GM12878 (cell line): ENCODE results near the gene BTNL2. TPM values are rescaled to one million over a fixed set of nuclear protein-coding genes. Genes with fewer than 3 reads are reported as not detected.

ENCODE experiments used
- ATAC-seq: fragments of 200-7000 bp; cut with Tn5 transposase; 3 replicates; pipeline ENCODE4 v1.9.1; 2020; ENCODE audit warnings: mild to moderate bottlenecking, moderate library complexity
- BruUV-seq: library from RNA; stranded (reverse); fragments of 400-500 nt; replicated peaks from 2 replicates; lab custom pipeline; 2021; lab: Mats Ljungman, UMichigan
- CTCF ChIA-PET: fragments of 300-600 bp; sonication (Branson Sonifier 250); formaldehyde crosslinking; extraction: SDS; loops from one replicate; lab custom pipeline; 2021; ENCODE audit warnings: inconsistent platforms; lab: Yijun Ruan, JAX
- POLR2A ChIA-PET: fragments of 350-600 bp; formaldehyde crosslinking; extraction: SDS; loops from one replicate; lab custom pipeline; 2021; ENCODE audit warnings: inconsistent platforms; lab: Charles Lee
- RAD21 ChIA-PET: fragments of 300-600 bp; sonication (Branson Sonifier 250); formaldehyde crosslinking; loops from one replicate; lab custom pipeline; 2023; ENCODE audit warnings: antibody characterized with exemption; ENCODE audit not compliant: unreplicated experiment; lab: Charles Lee
- SMC1A ChIA-PET: fragments of 300-600 bp; sonication (Branson Sonifier 250); formaldehyde crosslinking; loops from one replicate; lab custom pipeline; 2023; ENCODE audit not compliant: unreplicated experiment, uncharacterized antibody; lab: Charles Lee
- DNase-seq: peaks from one replicate; pipeline ENCODE4 v3.0.0-alpha.2; 2011; ENCODE audit warnings: low read depth, low spot score
- FAIRE-seq: peaks from 3 replicates; lab custom pipeline; 2011; peaks lifted over from hg19 to GRCh38; lab: Jason Lieb, UNC
- H2AFZ ChIP-seq: 2 replicates; pipeline ENCODE4 v1.6.0; 2011; ENCODE audit warnings: low read depth, low read length, control low read depth; ENCODE audit not compliant: control insufficient read depth
- H3K27ac ChIP-seq: 2 replicates; pipeline ENCODE4 v1.5.1; 2011; ENCODE audit warnings: control low read depth; ENCODE audit not compliant: control insufficient read depth, insufficient read depth
- H3K27me3 ChIP-seq, 2 experiments: replicated peaks in 1 of 2; 2 replicates each; pipeline versions ENCODE4 v1.6.0 to v1.6.1; 2011; ENCODE audit warnings: low read length in 1 of 2; ENCODE audit not compliant: control insufficient read depth in 2 of 2, insufficient read depth in 2 of 2
- H3K36me3 ChIP-seq, 2 experiments: 2 replicates each; pipeline ENCODE4 v1.5.1; 2011; ENCODE audit warnings: low read length in 1 of 2; ENCODE audit not compliant: control insufficient read depth in 2 of 2, insufficient read depth in 2 of 2
- H3K4me1 ChIP-seq: 2 replicates; pipeline ENCODE4 v1.6.1; 2011; ENCODE audit warnings: mild to moderate bottlenecking, low read length, moderate library complexity, mixed read lengths; ENCODE audit not compliant: control insufficient read depth, insufficient read depth
- H3K4me2 ChIP-seq: 2 replicates; pipeline ENCODE4 v1.6.0; 2011; ENCODE audit warnings: control low read depth; ENCODE audit not compliant: control insufficient read depth, insufficient read depth
- H3K4me3 ChIP-seq: fragments of 200-600 bp; sonication (generic); 2 replicates; pipeline ENCODE4 v1.5.1; 2016
- H3K79me2 ChIP-seq: 2 replicates; pipeline ENCODE4 v1.6.0; 2011; ENCODE audit warnings: low read length; ENCODE audit not compliant: control insufficient read depth, insufficient read depth
- H3K9ac ChIP-seq: 2 replicates; pipeline ENCODE4 v1.8.0; 2011; ENCODE audit warnings: low read length, control low read depth, mixed read lengths; ENCODE audit not compliant: control insufficient read depth, insufficient read depth
- H3K9me3 ChIP-seq: replicated peaks from 3 replicates; pipeline ENCODE4 v1.5.1; 2011; ENCODE audit warnings: mild to moderate bottlenecking, low read length; ENCODE audit not compliant: control insufficient read depth, insufficient read depth
- H4K20me1 ChIP-seq: 2 replicates; pipeline ENCODE4 v1.6.0; 2011; ENCODE audit not compliant: control insufficient read depth, insufficient read depth
- IRF5 ChIP-seq: fragments of 450-650 bp; IDR thresholded peaks from 2 replicates; pipeline ENCODE4 v1.6.1; 2017; ENCODE audit warnings: borderline replicate concordance
- YY1 ChIP-seq: IDR thresholded peaks from 2 replicates; pipeline ENCODE4 v1.6.1; 2011; ENCODE audit warnings: low read depth, mild to moderate bottlenecking, low read length
- WGBS: methylation state at CpG from one replicate; pipeline ENCODE4 v1.1.6; 2016; ENCODE audit warnings: low lambda C conversion rate; ENCODE audit not compliant: insufficient replicate concordance, insufficient coverage; ENCODE audit errors: missing lambda C conversion rate; 5-methylcytosine and 5-hydroxymethylcytosine counted together
- in situ Hi-C: fragments of 300-500 bp; cut with MboI; formaldehyde crosslinking; loops from 9 replicates; pipeline ENCODE4 v1.14.3; 2018; ENCODE audit warnings: mixed read lengths
- intact Hi-C: fragments of 100-400 bp; cut with micrococcal nuclease; formaldehyde crosslinking; loops from one replicate; pipeline ENCODE4 v1.14.2; 2022; ENCODE audit not compliant: unreplicated experiment
- polyA plus RNA-seq, 11 experiments: library from polyadenylated mRNA; depleted of rRNA in 4 of 11; unstranded in 6 of 11; stranded (reverse) in 5 of 11; fragments of >200 nt; fragmentation: Nextera tagmentation in 4 of 11; fragmentation: Illumina TruSeq in 1 of 11; extraction: Ambion mirVana in 4 of 11; extraction: Trizol in 1 of 11; gene quantifications; 1 replicate in 1 of 11; 2 replicates in 10 of 11; pipeline versions ENCODE4 v1.2.1 to v1.2.3, GENCODE V29; 2011 to 2016; ENCODE audit warnings: inconsistent platforms in 2 of 11, missing spikeins in 2 of 11, low read depth in 1 of 11
- total RNA-seq, 4 experiments: library from RNA; depleted of rRNA in 3 of 4; stranded (reverse); fragments of >200 nt in 3 of 4; fragmentation: Illumina TruSeq in 1 of 4; extraction: Trizol in 1 of 4; gene quantifications; 2 replicates each; pipeline versions ENCODE4 v1.2.1 to v1.2.3, GENCODE V29; 2013 to 2021
- TF ChIP-seq, protein P1 (sequence below): fragments of 450-650 bp; IDR thresholded peaks from 2 replicates; pipeline ENCODE4 v1.6.1; 2017; ENCODE audit warnings: mild to moderate bottlenecking, moderate library complexity
- TF ChIP-seq, protein P2 (sequence below): IDR thresholded peaks from 2 replicates; pipeline ENCODE4 v1.6.1; 2012; ENCODE audit warnings: low read depth, low read length, improper control_type of control experiment
- TF ChIP-seq, protein P3 (sequence below): IDR thresholded peaks from 2 replicates; pipeline ENCODE4 v1.6.1; 2011; ENCODE audit warnings: low read depth, mild to moderate bottlenecking, low read length, moderate library complexity, borderline replicate concordance; ENCODE audit errors: extremely low read depth

BTNL2 gene
- total and polyA plus RNA-seq, 10 of the 15 experiments (the other 5 are each of a cell fraction or from before 2014, with no cell fraction given), result 0.11 to 0.29 (median 0.26) TPM; not detected in 5

DNA sequence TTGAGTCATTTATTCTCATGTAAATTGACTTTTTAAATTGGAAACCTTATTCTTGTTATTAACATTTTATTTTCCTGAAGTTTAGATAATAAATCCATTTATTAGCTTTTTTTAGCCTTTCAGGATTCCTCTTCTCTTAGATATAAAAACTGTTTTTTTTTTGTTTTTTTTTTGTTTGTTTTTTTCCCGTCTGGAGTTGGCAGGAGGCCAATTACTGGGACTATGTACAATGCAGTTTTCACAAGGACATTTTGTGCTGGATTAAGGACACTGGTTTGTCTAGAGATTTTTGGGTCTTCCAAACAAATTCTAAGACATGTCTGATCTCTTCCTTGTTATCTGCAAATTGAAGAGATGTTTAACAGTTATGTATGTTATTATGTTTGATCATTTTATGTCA is 1.3 kb downstream of the BTNL2 start:
- ChIA-PET CTCF (interaction anchor here (0.8 to 1.9 kb wide), 8 partner anchors 9 to 382 kb away, joined by 3 to 9 read pairs (median 6); no protein-coding TSS in a partner anchor), SMC1A (interaction anchor here (0.6 to 5.7 kb wide), 13 partner anchors 9 to 393 kb away, joined by 3 to 32 read pairs (median 3); no protein-coding TSS in a partner anchor), RAD21 (interaction anchor here (0.6 to 1.6 kb wide), 4 partner anchors 152 to 386 kb away, joined by 3 to 4 read pairs (median 3); no protein-coding TSS in a partner anchor), POLR2A (no interaction called here)
- H3K4me1 ChIP-seq, result no peaks in the 10 kb centered on the region
- no TSS peak for BruUV-seq
- no peak overlapping the region for H2AFZ ChIP-seq
- TF ChIP-seq, protein P1, sequence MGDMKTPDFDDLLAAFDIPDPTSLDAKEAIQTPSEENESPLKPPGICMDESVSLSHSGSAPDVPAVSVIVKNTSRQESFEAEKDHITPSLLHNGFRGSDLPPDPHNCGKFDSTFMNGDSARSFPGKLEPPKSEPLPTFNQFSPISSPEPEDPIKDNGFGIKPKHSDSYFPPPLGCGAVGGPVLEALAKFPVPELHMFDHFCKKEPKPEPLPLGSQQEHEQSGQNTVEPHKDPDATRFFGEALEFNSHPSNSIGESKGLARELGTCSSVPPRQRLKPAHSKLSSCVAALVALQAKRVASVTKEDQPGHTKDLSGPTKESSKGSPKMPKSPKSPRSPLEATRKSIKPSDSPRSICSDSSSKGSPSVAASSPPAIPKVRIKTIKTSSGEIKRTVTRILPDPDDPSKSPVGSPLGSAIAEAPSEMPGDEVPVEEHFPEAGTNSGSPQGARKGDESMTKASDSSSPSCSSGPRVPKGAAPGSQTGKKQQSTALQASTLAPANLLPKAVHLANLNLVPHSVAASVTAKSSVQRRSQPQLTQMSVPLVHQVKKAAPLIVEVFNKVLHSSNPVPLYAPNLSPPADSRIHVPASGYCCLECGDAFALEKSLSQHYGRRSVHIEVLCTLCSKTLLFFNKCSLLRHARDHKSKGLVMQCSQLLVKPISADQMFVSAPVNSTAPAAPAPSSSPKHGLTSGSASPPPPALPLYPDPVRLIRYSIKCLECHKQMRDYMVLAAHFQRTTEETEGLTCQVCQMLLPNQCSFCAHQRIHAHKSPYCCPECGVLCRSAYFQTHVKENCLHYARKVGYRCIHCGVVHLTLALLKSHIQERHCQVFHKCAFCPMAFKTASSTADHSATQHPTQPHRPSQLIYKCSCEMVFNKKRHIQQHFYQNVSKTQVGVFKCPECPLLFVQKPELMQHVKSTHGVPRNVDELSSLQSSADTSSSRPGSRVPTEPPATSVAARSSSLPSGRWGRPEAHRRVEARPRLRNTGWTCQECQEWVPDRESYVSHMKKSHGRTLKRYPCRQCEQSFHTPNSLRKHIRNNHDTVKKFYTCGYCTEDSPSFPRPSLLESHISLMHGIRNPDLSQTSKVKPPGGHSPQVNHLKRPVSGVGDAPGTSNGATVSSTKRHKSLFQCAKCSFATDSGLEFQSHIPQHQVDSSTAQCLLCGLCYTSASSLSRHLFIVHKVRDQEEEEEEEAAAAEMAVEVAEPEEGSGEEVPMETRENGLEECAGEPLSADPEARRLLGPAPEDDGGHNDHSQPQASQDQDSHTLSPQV, result no peak
- TF ChIP-seq, protein P2, sequence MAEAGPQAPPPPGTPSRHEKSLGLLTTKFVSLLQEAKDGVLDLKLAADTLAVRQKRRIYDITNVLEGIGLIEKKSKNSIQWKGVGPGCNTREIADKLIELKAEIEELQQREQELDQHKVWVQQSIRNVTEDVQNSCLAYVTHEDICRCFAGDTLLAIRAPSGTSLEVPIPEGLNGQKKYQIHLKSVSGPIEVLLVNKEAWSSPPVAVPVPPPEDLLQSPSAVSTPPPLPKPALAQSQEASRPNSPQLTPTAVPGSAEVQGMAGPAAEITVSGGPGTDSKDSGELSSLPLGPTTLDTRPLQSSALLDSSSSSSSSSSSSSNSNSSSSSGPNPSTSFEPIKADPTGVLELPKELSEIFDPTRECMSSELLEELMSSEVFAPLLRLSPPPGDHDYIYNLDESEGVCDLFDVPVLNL, result no peak
- TF ChIP-seq, protein P3, sequence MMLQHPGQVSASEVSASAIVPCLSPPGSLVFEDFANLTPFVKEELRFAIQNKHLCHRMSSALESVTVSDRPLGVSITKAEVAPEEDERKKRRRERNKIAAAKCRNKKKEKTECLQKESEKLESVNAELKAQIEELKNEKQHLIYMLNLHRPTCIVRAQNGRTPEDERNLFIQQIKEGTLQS, result no peak
- no peak for TF ChIP-seq IRF5
- no peak for TF ChIP-seq YY1
- H3K4me2 ChIP-seq, result no peak overlapping the region
- in situ Hi-C loops (no loop called here), intact Hi-C loops (no loop called here)
- no peak overlapping the region for H3K27ac ChIP-seq
- H3K79me2 ChIP-seq, result no peaks in the 10 kb centered on the region
- ATAC-seq (no peak), DNase-seq (no peak), FAIRE-seq (no peak)
- no peaks in the 10 kb centered on the region for H4K20me1 ChIP-seq
- no peaks in the 10 kb centered on the region for H3K9me3 ChIP-seq
- no peak overlapping the region for H3K9ac ChIP-seq
- H3K4me3 ChIP-seq, result no peak overlapping the region
- no peaks in the 10 kb centered on the region for H3K36me3 ChIP-seq
- H3K27me3 ChIP-seq, result peaks cover 2 to 4% of the 10 kb centered on the region in 2 experiments; a peak in 2 of 4 replicates
- 39% methylated on average over 1 of the region's 1 CpG for WGBS
